Measurements from ENCODE around the gene SUSD1.

- TF ChIP-seq, protein P1, sequence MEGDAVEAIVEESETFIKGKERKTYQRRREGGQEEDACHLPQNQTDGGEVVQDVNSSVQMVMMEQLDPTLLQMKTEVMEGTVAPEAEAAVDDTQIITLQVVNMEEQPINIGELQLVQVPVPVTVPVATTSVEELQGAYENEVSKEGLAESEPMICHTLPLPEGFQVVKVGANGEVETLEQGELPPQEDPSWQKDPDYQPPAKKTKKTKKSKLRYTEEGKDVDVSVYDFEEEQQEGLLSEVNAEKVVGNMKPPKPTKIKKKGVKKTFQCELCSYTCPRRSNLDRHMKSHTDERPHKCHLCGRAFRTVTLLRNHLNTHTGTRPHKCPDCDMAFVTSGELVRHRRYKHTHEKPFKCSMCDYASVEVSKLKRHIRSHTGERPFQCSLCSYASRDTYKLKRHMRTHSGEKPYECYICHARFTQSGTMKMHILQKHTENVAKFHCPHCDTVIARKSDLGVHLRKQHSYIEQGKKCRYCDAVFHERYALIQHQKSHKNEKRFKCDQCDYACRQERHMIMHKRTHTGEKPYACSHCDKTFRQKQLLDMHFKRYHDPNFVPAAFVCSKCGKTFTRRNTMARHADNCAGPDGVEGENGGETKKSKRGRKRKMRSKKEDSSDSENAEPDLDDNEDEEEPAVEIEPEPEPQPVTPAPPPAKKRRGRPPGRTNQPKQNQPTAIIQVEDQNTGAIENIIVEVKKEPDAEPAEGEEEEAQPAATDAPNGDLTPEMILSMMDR (conservative IDR thresholded peaks at IDR 0.05; ENCODE audit: low read depth, low read length): no peak
- TF ChIP-seq EZH2phosphoT487 (IDR thresholded peaks at IDR 0.05; ENCODE audit: borderline replicate concordance, low read length): no peak
Measured at GRCh38 chr9:112056996-112057395, 118.1 kb downstream of the SUSD1 start.

All from PC-3 (cell line).